K562 (cell line): ENCODE data around the gene SLC1A5. TPM values are rescaled to one million over a fixed set of nuclear protein-coding genes. Genes with fewer than 3 reads are reported as not detected.

Experiments
- CBX3 ChIP-seq, 2 experiments: IDR thresholded peaks; 1 replicate in 1 of 2; 2 replicates in 1 of 2; pipeline ENCODE4 v1.6.1; 2012; ENCODE audit warnings: inconsistent platforms in 2 of 2, low read length in 2 of 2, borderline replicate concordance in 1 of 2, control low read depth in 1 of 2
- DPF2 ChIP-seq: fragments of 450-650 bp; IDR thresholded peaks from 2 replicates; pipeline ENCODE4 v1.6.1; 2016
- ETV6 ChIP-seq, 3 experiments: fragments of 150-350 bp in 1 of 3; sonication (generic) in 1 of 3; formaldehyde crosslinking in 1 of 3; IDR thresholded peaks; 2 replicates each; pipeline versions ENCODE4 v1.6.1 to v1.8.0; 2014 to 2022; ENCODE audit warnings: borderline replicate concordance in 2 of 3, low read depth in 2 of 3, antibody characterized with exemption in 1 of 3, low read length in 1 of 3, mild to moderate bottlenecking in 1 of 3, missing genetic modification reagents in 1 of 3
- HCFC1 ChIP-seq: IDR thresholded peaks from 2 replicates; pipeline ENCODE4 v1.6.1; 2012; ENCODE audit warnings: low read depth, low read length, improper control_type of control experiment
- HLTF ChIP-seq: fragments of 450-650 bp; IDR thresholded peaks from 2 replicates; pipeline ENCODE4 v1.6.1; 2016
- HSF4 ChIP-seq: fragments of 250-450 bp; sonication (Bioruptor Pico); IDR thresholded peaks from 2 replicates; pipeline ENCODE4 v2.1.2; 2022; ENCODE audit warnings: mild to moderate bottlenecking, moderate library complexity, borderline replicate concordance
- JUN ChIP-seq, 2 experiments: sonication (generic) in 1 of 2; formaldehyde crosslinking in 1 of 2; IDR thresholded peaks; 2 replicates each; pipeline versions ENCODE4 v1.6.1 to v1.8.0; 2012 to 2022; ENCODE audit warnings: borderline replicate concordance in 2 of 2, mild to moderate bottlenecking in 2 of 2, improper control_type of control experiment in 1 of 2, low read depth in 1 of 2, low read length in 1 of 2, missing genetic modification reagents in 1 of 2
- MECOM ChIP-seq: fragments of 250-450 bp; sonication (Bioruptor Pico); IDR thresholded peaks from 2 replicates; pipeline ENCODE4 v1.8.0; 2022; ENCODE audit warnings: inconsistent platforms
- NFXL1 ChIP-seq: fragments of 450-650 bp; formaldehyde crosslinking; IDR thresholded peaks from 2 replicates; pipeline ENCODE4 v1.4.0; 2021; ENCODE audit warnings: mild to moderate bottlenecking
- POLR2B ChIP-seq: fragments of 450-650 bp; IDR thresholded peaks from 2 replicates; pipeline ENCODE4 v1.6.1; 2018; ENCODE audit warnings: low read depth; ENCODE audit not compliant: partially characterized antibody
- SNRNP70 ChIP-seq: fragments of 200-400 bp; formaldehyde crosslinking; optimal IDR thresholded peaks from 2 replicates; pipeline ENCODE3; 2017; ENCODE audit warnings: low read depth, low read length
- ZBTB1 ChIP-seq: sonication (generic); formaldehyde crosslinking; IDR thresholded peaks from 2 replicates; pipeline ENCODE4 v1.8.1; 2023; ENCODE audit warnings: missing genetic modification reagents, low read depth, mild to moderate bottlenecking, borderline replicate concordance
- ZFPM2 ChIP-seq: fragments of 250-450 bp; sonication (Bioruptor Pico); IDR thresholded peaks from 2 replicates; pipeline ENCODE4 v1.5.1; 2022; ENCODE audit warnings: mild to moderate bottlenecking
- ZNF282 ChIP-seq: sonication (generic); formaldehyde crosslinking; IDR thresholded peaks from 2 replicates; pipeline ENCODE4 v1.8.1; 2023; ENCODE audit warnings: missing genetic modification reagents
- ZNF384 ChIP-seq: IDR thresholded peaks from 2 replicates; pipeline ENCODE4 v1.6.1; 2012; ENCODE audit warnings: low read depth, low read length, improper control_type of control experiment
- ZNF561 ChIP-seq: fragments of 450-650 bp; formaldehyde crosslinking; conservative IDR thresholded peaks from 2 replicates; pipeline ENCODE4 v1.4.0; 2020; ENCODE audit warnings: mild to moderate bottlenecking, moderate library complexity
- polyA plus RNA-seq, 8 experiments: library from polyadenylated mRNA; depleted of rRNA in 4 of 8; stranded (reverse) in 5 of 8; unstranded in 3 of 8; fragments of >200 nt; fragmentation: Nextera tagmentation in 2 of 8; fragmentation: Illumina TruSeq in 1 of 8; extraction: Ambion mirVana in 2 of 8; extraction: Trizol in 1 of 8; gene quantifications; 2 replicates each; pipeline versions ENCODE4 v1.2.1 to v1.2.3, GENCODE V29; 2011 to 2014; ENCODE audit warnings: inconsistent platforms in 1 of 8, missing spikeins in 1 of 8
- total RNA-seq, 7 experiments: library from RNA; depleted of rRNA in 6 of 7; stranded (reverse); fragments of >200 nt in 6 of 7; fragmentation: Illumina TruSeq in 2 of 7; extraction: Trizol in 2 of 7; gene quantifications; 2 replicates each; pipeline versions ENCODE4 v1.2.1 to v1.2.3, GENCODE V29; 2011 to 2021; ENCODE audit warnings: low replicate concordance in 1 of 7

SLC1A5 gene
- total and polyA plus RNA-seq, 9 of the 15 experiments (the other 6 are each of a cell fraction or from before 2014, with no cell fraction given), result 31.2 to 417 (median 134) TPM

DNA sequence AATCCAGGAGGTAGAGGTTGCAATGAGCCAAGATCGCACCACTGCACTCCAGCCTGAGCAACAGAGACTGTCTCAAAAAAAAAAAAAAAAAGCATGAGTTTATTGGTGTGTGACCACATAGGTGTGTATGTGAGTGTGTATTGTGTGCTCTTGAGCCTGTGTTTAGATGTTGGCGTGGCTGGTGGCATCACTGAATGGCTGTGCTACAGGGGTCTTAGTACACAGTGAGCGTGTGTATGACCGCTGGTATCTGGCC lies 2.5 kb downstream of the SLC1A5 start (continued):
- TF ChIP-seq DPF2 (no peak), SNRNP70 (no peak), NFXL1 (CRISPR knock-in tag) (no peak), POLR2B (no peak), ZFPM2 (no peak), MECOM (CRISPR knock-in tag) (peak; percentile 9; the same call in 1 of the 2 replicates), CBX3 (IDR thresholded peaks at IDR 0.05; ENCODE audit: borderline replicate concordance in 1 of 2, low read length in 2 of 2) (no peak), ZBTB1 (CRISPR knock-in tag) (no peak), HSF4 (CRISPR knock-in tag) (no peak), HLTF (0 out of 2 replicates have a peak, but pooled peaks have one; percentile 63), ZNF561 (CRISPR knock-in tag) (no peak), ZNF384 (no peak; the same call in 1 of the 2 replicates), HCFC1 (no peak), JUN (IDR thresholded peaks at IDR 0.05; ENCODE audit: borderline replicate concordance, low read depth, low read length) (no peak), JUN (CRISPR knock-in tag; IDR thresholded peaks at IDR 0.05; ENCODE audit: borderline replicate concordance) (0 out of 2 replicates have a peak, but pooled peaks have one; percentile 76), ZNF282 (CRISPR knock-in tag) (0 out of 2 replicates have a peak, but pooled peaks have one; percentile 37), ETV6 (IDR thresholded peaks at IDR 0.05; ENCODE audit: borderline replicate concordance in 1 of 2, low read depth in 2 of 2, low read length in 1 of 2) (no peak), ETV6 (CRISPR knock-in tag; IDR thresholded peaks at IDR 0.05; ENCODE audit: borderline replicate concordance) (no peak)
